Fibroblast of lung (primary cell): ENCODE data around the gene TARBP1.

Source experiments
- CTCF ChIP-seq, 2 donors: IDR thresholded peaks in 1 of 2; conservative IDR thresholded peaks in 1 of 2; 1 replicate in 1 of 2; 2 replicates in 1 of 2; pipeline ENCODE4 v1.5.1; 2011 to 2012; ENCODE audit warnings: low read length in 2 of 2, control low read depth in 1 of 2, inconsistent platforms in 1 of 2, low read depth in 1 of 2, mild to moderate bottlenecking in 1 of 2
- EZH2 ChIP-seq: IDR thresholded peaks from 2 replicates; pipeline ENCODE4 v1.5.1; 2012; ENCODE audit warnings: low read length, control low read depth, mild to moderate bottlenecking; ENCODE audit errors: missing control alignments

- no peak for TF ChIP-seq CTCF (conservative IDR thresholded peaks at IDR 0.05 in 1 of 2, IDR thresholded peaks at IDR 0.05 in 1 of 2; ENCODE audit: low read depth in 1 of 2, low read length in 2 of 2)
- no peak for TF ChIP-seq EZH2
Observed at GRCh38 chr1:234502785-234503184, 23.8 kb upstream of the TARBP1 start.
